Heart right ventricle (tissue), 16 donors: Measurements from ENCODE around the gene GPRIN3. TPM values are rescaled to one million over a fixed set of nuclear protein-coding genes. Genes with fewer than 3 reads are reported as not detected.
A peak's percentile ranks its signal among the peaks of the same experiment; 100 is the strongest.

ENCODE experiments used
- ATAC-seq, 8 donors: fragments of 200-7000 bp; cut with Tn5 transposase; one replicate each; pipeline ENCODE4 v1.9.1; 2020; ENCODE audit warnings: mild to moderate bottlenecking in 8 of 8, moderate library complexity in 8 of 8, moderate number of reproducible peaks in 1 of 8
- DNase-seq, 2 donors: peaks; one replicate each; pipeline ENCODE4 v3.0.0-alpha.2; 2020
- H3K27ac ChIP-seq, 10 donors: fragments of 200-600 bp; sonication (generic) in 2 of 10; one replicate each; pipeline versions ENCODE4 v1.5.0 to v1.8.0; 2020 to 2022; ENCODE audit warnings: mild to moderate bottlenecking in 3 of 10
- H3K27me3 ChIP-seq, 7 donors: fragments of 200-600 bp; one replicate each; pipeline ENCODE4 v1.8.0; 2021 to 2022; ENCODE audit warnings: mild to moderate bottlenecking in 2 of 7
- H3K36me3 ChIP-seq, 9 donors: fragments of 200-600 bp; sonication (generic) in 1 of 9; one replicate each; pipeline versions ENCODE4 v1.5.0 to v1.8.0; 2020 to 2022; ENCODE audit warnings: mild to moderate bottlenecking in 2 of 9
- H3K4me1 ChIP-seq, 9 donors: fragments of 200-600 bp; sonication (generic) in 1 of 9; one replicate each; pipeline versions ENCODE4 v1.5.0 to v1.8.0; 2020 to 2022; ENCODE audit warnings: mild to moderate bottlenecking in 4 of 9
- H3K4me3 ChIP-seq, 10 donors: fragments of 200-600 bp; sonication (generic) in 2 of 10; one replicate each; pipeline versions ENCODE4 v1.5.0 to v1.8.0; 2020 to 2022; ENCODE audit warnings: mild to moderate bottlenecking in 7 of 10, moderate library complexity in 2 of 10
- H3K9me3 ChIP-seq, 11 donors: fragments of 200-600 bp in 10 of 11; sonication (generic) in 2 of 11; one replicate each; pipeline versions ENCODE4 v1.5.0 to v1.8.0; 2013 to 2022; ENCODE audit warnings: mild to moderate bottlenecking in 2 of 11, control low read depth in 1 of 11, moderate library complexity in 1 of 11
- CTCF ChIP-seq, 9 donors: fragments of 200-600 bp; sonication (generic) in 2 of 9; IDR thresholded peaks; one replicate each; pipeline versions ENCODE4 v1.5.0 to v1.8.0; 2021 to 2022; ENCODE audit warnings: antibody characterized with exemption in 9 of 9, mild to moderate bottlenecking in 5 of 9, moderate library complexity in 1 of 9
- WGBS, 2 donors: extraction: QIAGEN DNeasy Blood & Tissue Kit; methylation state at CpG; one replicate each; pipeline ENCODE4 v1.1.7; 2013; ENCODE audit warnings: inconsistent platforms in 1 of 2; 5-methylcytosine and 5-hydroxymethylcytosine counted together
- intact Hi-C, 10 donors: fragments of 100-400 bp; cut with DNase I; formaldehyde crosslinking; loops; one replicate each; pipeline versions ENCODE4 v1.11.1 to v1.14.2; 2022
- polyA plus RNA-seq, 2 donors: library from polyadenylated mRNA; stranded (reverse); fragments of 200-250 nt; gene quantifications; one replicate each; pipeline ENCODE4 v1.2.3, GENCODE V29; 2013
- total RNA-seq, 10 donors: library from RNA; stranded (reverse); fragmentation: NEBNext Ultra II Directional in 3 of 10; extraction: Animal tissue kit (Norgen Biotek cat#: 25700) in 3 of 10; gene quantifications; one replicate each; pipeline versions ENCODE4 v1.2.1 to v1.2.4, GENCODE V29; 2021 to 2023
- donor health status: Arrhythmogenic right ventricular cardiomyopathy.
- donor health status: ischemic (EF 13 %, LVEDD 7.1; RV severe dilation, severe dysfunction).
- donor health status: healthy with polysubstance abuse.
- donor health status: DM: no; HTN: yes; CAD: no.
- donor health status: DM: no; HTN: no; CAD: no.
- donor health status: ischemic (EF 25% LVEDD 6.9; RV normal size, moderate dysfunction).
- donor health status: ischemic (EF 25% LVEDD 5.7; RV mildly dilated, moderate dysfunction).
- donor health status: healthy.
- donor health status: DM: yes; HTN: yes; CAD: no.
- donor health status: Ischemic cardiomyopathy.
- donor health status: ischemic (EF 35%, LVEDD 5.7; RV mildly dilated, moderate dysfunction).
- donor health status: nonischemic (EF 11% LVEDD 7.7; RV severe dilation, severe dysfunction).
- donor health status: DM: yes; HTN: yes; CAD: no.
- donor health status: PGD.
- donor health status: ischemic (EF 29% LVEDD 5.4; RV normal size, mild dysfunction).
- donor health status: nonischemic (EF 23%, LVEDD 6.1; RV moderate dilation, normal function).

Gene GPRIN3
- total and polyA plus RNA-seq, 12 donors: 1.7 to 12.2 (median 9.5) TPM

GRCh38 chr4:89284828-89285227 lies 22.8 kb downstream of the GPRIN3 start:
- Histone ChIP-seq H3K36me3 (no peaks in the 10 kb centered on the region), H3K27me3 (no peaks in the 10 kb centered on the region), H3K27ac (peak overlapping the region in 3 of 10 donors; percentile 28 to 70 (median 29)), H3K4me1 (peaks cover 0 to 70% (median 27%) of the 10 kb centered on the region in 9 donors), H3K4me3 (no peak overlapping the region), H3K9me3 (no peaks in the 10 kb centered on the region)
- WGBS, 2 donors: 88 to 94% methylated on average over 3 of the region's 3 CpGs
- intact Hi-C loops: no loop called here
- peak in 7 of 8 donors; percentile 24 to 83 (median 48) for ATAC-seq
- DNase-seq: no peak
- no peak for TF ChIP-seq CTCF (IDR thresholded peaks at IDR 0.05)

GRCh38 chr4:89284020-89284424 lies 23.6 kb downstream of the GPRIN3 start:
- intact Hi-C loops: no loop called here
- 84 to 88% methylated on average over 2 of the region's 2 CpGs for WGBS, 2 donors
- Histone ChIP-seq H3K4me1 (peaks cover 0 to 62% (median 22%) of the 10 kb centered on the region in 9 donors), H3K36me3 (no peaks in the 10 kb centered on the region), H3K27me3 (no peaks in the 10 kb centered on the region), H3K4me3 (no peak overlapping the region), H3K27ac (peak overlapping the region in 3 of 10 donors; percentile 4 to 70 (median 28)), H3K9me3 (no peaks in the 10 kb centered on the region)
- DNase-seq (no peak), ATAC-seq (no peak)
- no peak for TF ChIP-seq CTCF (IDR thresholded peaks at IDR 0.05)

GRCh38 chr4:89283226-89284009 lies 24.2 kb downstream of the GPRIN3 start:
- peak overlapping the region in 3 of 10 donors; percentile 10 to 70 (median 28) for H3K27ac ChIP-seq
- ATAC-seq: peak in 2 of 8 donors; percentile 15 to 26
- no peak for DNase-seq
- H3K4me3 ChIP-seq: no peak overlapping the region
- WGBS, 2 donors: 84 to 85% methylated on average over 5 of the region's 5 CpGs
- no peaks in the 10 kb centered on the region for H3K27me3 ChIP-seq
- intact Hi-C loops: no loop called here
- no peak for TF ChIP-seq CTCF (IDR thresholded peaks at IDR 0.05)
- peaks cover 0 to 57% (median 17%) of the 10 kb centered on the region in 9 donors for H3K4me1 ChIP-seq
- no peaks in the 10 kb centered on the region for H3K9me3 ChIP-seq
- H3K36me3 ChIP-seq: no peaks in the 10 kb centered on the region

- no peaks in the 10 kb centered on the region for H3K36me3 ChIP-seq
- TF ChIP-seq CTCF (IDR thresholded peaks at IDR 0.05): no peak
- no peak overlapping the region for H3K4me3 ChIP-seq
- H3K27ac ChIP-seq: no peak overlapping the region
- intact Hi-C loops: no loop called here
- no peaks in the 10 kb centered on the region for H3K27me3 ChIP-seq
- H3K4me1 ChIP-seq: peaks cover 0 to 22% (median 0%) of the 10 kb centered on the region in 9 donors
- peaks cover 0 to 2% (median 0%) of the 10 kb centered on the region in 11 donors for H3K9me3 ChIP-seq
- WGBS, 2 donors: 57 to 63% methylated on average over 4 of the region's 4 CpGs
- ATAC-seq (no peak), DNase-seq (no peak)
These were observed 28.2 kb downstream of the GPRIN3 start for GRCh38 chr4:89279385-89279784.
